ENCODE measurements around the gene ST3GAL5.

ST3GAL5 gene

DNA sequence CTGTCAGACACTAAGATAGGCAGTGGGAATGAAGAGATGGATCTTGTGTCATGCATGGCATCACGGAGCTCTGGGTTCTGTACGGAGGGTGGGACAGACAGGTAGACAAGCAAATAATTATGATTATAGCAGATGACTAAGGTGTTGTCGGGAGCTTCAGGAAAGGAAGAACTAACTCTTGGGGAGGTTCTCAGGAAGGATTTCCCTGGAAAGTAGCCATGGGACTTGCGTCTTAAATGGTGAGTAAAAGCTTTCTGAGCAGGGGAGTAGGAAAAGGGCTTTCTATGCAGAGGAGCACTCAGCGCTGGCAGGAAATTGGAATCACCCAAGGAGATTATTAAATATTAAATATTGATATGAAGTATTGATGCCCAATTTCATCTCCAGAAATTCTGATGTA is 99.5 kb downstream of the ST3GAL5 start:
- no peaks in the 10 kb centered on the region for H3K27me3 ChIP-seq
- H3K36me3 ChIP-seq: no peaks in the 10 kb centered on the region
- TF ChIP-seq CTCF (IDR thresholded peaks at IDR 0.05; ENCODE audit: low read depth, low read length): no peak
- DNase-seq: no peak
- no peaks in the 10 kb centered on the region for H3K9me3 ChIP-seq
- H3K4me3 ChIP-seq (ENCODE audit: low read depth, low read length): no peak overlapping the region
- H3K4me1 ChIP-seq: peaks cover 4% of the 10 kb centered on the region

GRCh38 chr2:85788603-85789002 is 100.2 kb downstream of the ST3GAL5 start:
- Histone ChIP-seq H3K4me3 (ENCODE audit: low read depth, low read length) (no peak overlapping the region), H3K9me3 (no peaks in the 10 kb centered on the region), H3K27me3 (no peaks in the 10 kb centered on the region), H3K36me3 (no peaks in the 10 kb centered on the region), H3K4me1 (no peaks in the 10 kb centered on the region; the same call in 1 of the 2 replicates)
- TF ChIP-seq CTCF (IDR thresholded peaks at IDR 0.05; ENCODE audit: low read depth, low read length): no peak
- no peak for DNase-seq

DNA sequence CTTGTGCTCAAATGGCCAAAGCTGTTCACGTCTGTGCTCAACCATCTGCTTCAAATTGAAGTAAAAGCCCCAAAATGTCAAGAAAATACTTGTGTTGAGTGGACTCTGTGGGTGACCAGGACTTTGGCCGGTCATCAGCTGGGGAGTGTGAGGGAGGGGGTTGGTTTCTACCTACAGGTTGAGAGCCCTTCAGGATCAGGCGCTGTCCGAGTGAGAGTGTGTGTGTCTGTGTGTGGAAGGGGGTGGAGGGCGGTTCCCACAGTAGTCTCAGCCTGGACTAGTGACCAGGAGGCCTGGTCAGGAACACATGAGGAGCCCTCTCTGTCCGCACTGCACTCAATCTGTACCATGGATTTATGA is 100.8 kb downstream of the ST3GAL5 start:
- Histone ChIP-seq H3K36me3 (no peaks in the 10 kb centered on the region), H3K4me3 (ENCODE audit: low read depth, low read length) (no peak overlapping the region), H3K4me1 (no peaks in the 10 kb centered on the region; the same call in 1 of the 2 replicates), H3K27me3 (no peaks in the 10 kb centered on the region), H3K9me3 (no peaks in the 10 kb centered on the region)
- no peak for TF ChIP-seq CTCF (IDR thresholded peaks at IDR 0.05; ENCODE audit: low read depth, low read length)
- no peak for DNase-seq

- Histone ChIP-seq H3K9me3 (no peaks in the 10 kb centered on the region), H3K4me1 (no peaks in the 10 kb centered on the region), H3K36me3 (no peaks in the 10 kb centered on the region), H3K4me3 (ENCODE audit: low read depth, low read length) (no peak overlapping the region), H3K27me3 (no peaks in the 10 kb centered on the region)
- TF ChIP-seq CTCF (IDR thresholded peaks at IDR 0.05; ENCODE audit: low read depth, low read length): no peak
- no peak for DNase-seq
Observed at GRCh38 chr2:85787282-85787980, 101.4 kb downstream of the ST3GAL5 start.

All from BE2C (cell line).